Measurements from ENCODE around the gene AGTPBP1.

GRCh38 chr9:85586684-85587083 is 155.1 kb downstream of the AGTPBP1 start:
- TF ChIP-seq POLR2A (IDR thresholded peaks at IDR 0.05): no peak
- no peak for TF ChIP-seq CTCF (IDR thresholded peaks at IDR 0.05)
- TF ChIP-seq EP300 (IDR thresholded peaks at IDR 0.05): no peak
